ENCODE measurements around the gene AKAP6. TPM values are rescaled to one million over a fixed set of nuclear protein-coding genes. Genes with fewer than 3 reads are reported as not detected.

Gene AKAP6
- total RNA-seq, 1 experiment from 2014 or later = 1.9 TPM

- H2AFZ ChIP-seq (ENCODE audit: low read depth, low read length, poor library complexity, severe bottlenecking) = no peak overlapping the region
- ATAC-seq (no peak), DNase-seq (ENCODE audit: low read depth, low spot score) (no peak)
- no peak overlapping the region for H3K4me2 ChIP-seq (ENCODE audit: low read length)
- no peaks in the 10 kb centered on the region for H3K9me2 ChIP-seq (ENCODE audit: insufficient read depth)
- no peak overlapping the region for H3K9ac ChIP-seq (ENCODE audit: low read length)
- ChIA-PET CTCF (no interaction called here), RAD21 (ENCODE audit: low non-redundant PET in 1 of 2, low total read pairs in 2 of 2, uncharacterized antibody in 2 of 2, unreplicated experiment in 2 of 2) (no interaction called here), POLR2A (no interaction called here)
- H3K36me3 ChIP-seq (ENCODE audit: control insufficient read depth in 1 of 2, insufficient read depth in 2 of 2, low read length in 2 of 2) = no peaks in the 10 kb centered on the region
- H3K4me3 ChIP-seq (replicated peaks in 1 of 2; ENCODE audit: low read depth in 1 of 2, low read length in 2 of 2) = no peak overlapping the region
- no peaks in the 10 kb centered on the region for H3K4me1 ChIP-seq (ENCODE audit: control insufficient read depth in 1 of 2, insufficient read depth in 2 of 2, low read length in 2 of 2)
- H3K27ac ChIP-seq (ENCODE audit: low read depth, low read length) = no peak overlapping the region
- H3K79me2 ChIP-seq (ENCODE audit: insufficient read depth, low read length) = no peaks in the 10 kb centered on the region
- H3K27me3 ChIP-seq (ENCODE audit: insufficient read depth, low read length) = no peaks in the 10 kb centered on the region
- intact Hi-C loops (cut with micrococcal nuclease) = no loop called here
- no peaks in the 10 kb centered on the region for H3K9me3 ChIP-seq (ENCODE audit: control insufficient read depth in 1 of 2, insufficient read depth in 1 of 2, low read depth in 1 of 2, low read length in 2 of 2)
- 0 out of 2 replicates have a peak, but pooled peaks cover 4% of the 10 kb centered on the region for H4K20me1 ChIP-seq (ENCODE audit: insufficient read depth)
- no TSS peak for BruUV-seq (replicated peaks)
- TF ChIP-seq ATF3 (IDR thresholded peaks at IDR 0.05) = no peak
- TF ChIP-seq ZBTB33 (IDR thresholded peaks at IDR 0.05; ENCODE audit: extremely low read depth, insufficient replicate concordance, low read length) = no peak
- TF ChIP-seq ELF1 (IDR thresholded peaks at IDR 0.05; ENCODE audit: borderline replicate concordance, low read depth) = no peak
- no peak for TF ChIP-seq CBX3 (IDR thresholded peaks at IDR 0.05; ENCODE audit: low read depth)
- TF ChIP-seq EZH2phosphoT487 (IDR thresholded peaks at IDR 0.05; ENCODE audit: borderline replicate concordance) = no peak
- no peak for TF ChIP-seq SIN3A (IDR thresholded peaks at IDR 0.05; ENCODE audit: low read depth)
- no peak for TF ChIP-seq REST (IDR thresholded peaks at IDR 0.05; ENCODE audit: low read depth)
- TF ChIP-seq FOSL1 (IDR thresholded peaks at IDR 0.05; ENCODE audit: low read depth) = no peak
- TF ChIP-seq SP1 (IDR thresholded peaks at IDR 0.05; ENCODE audit: low read depth) = no peak
- no peak for TF ChIP-seq YY1 (IDR thresholded peaks at IDR 0.05; ENCODE audit: extremely low read depth, insufficient replicate concordance, low read depth, low read length)
- TF ChIP-seq EZH2 (IDR thresholded peaks at IDR 0.05) = no peak
- no peak for TF ChIP-seq RAD21 (IDR thresholded peaks at IDR 0.05; ENCODE audit: low read depth)
These were observed 69.0 kb downstream of the AKAP6 start for GRCh38 chr14:32397861-32398640.
